OCI-LY7 (cell line): Measurements from ENCODE around the gene KIAA1755. TPM values are rescaled to one million over a fixed set of nuclear protein-coding genes. Genes with fewer than 3 reads are reported as not detected.

ENCODE experiments used
- BruUV-seq: library from RNA; stranded (reverse); fragments of 400-500 nt; replicated peaks from 2 replicates; lab custom pipeline; 2021; lab: Mats Ljungman, UMichigan
- CTCF ChIA-PET: fragments of 300-600 bp; sonication (Branson Sonifier 250); formaldehyde crosslinking; loops from one replicate; lab custom pipeline; 2022; ENCODE audit warnings: antibody characterized with exemption; ENCODE audit not compliant: unreplicated experiment; lab: Charles Lee
- POLR2A ChIA-PET: fragments of 300-600 bp; sonication (Branson Sonifier 250); formaldehyde crosslinking; loops from one replicate; lab custom pipeline; 2022; ENCODE audit warnings: antibody characterized with exemption; lab: Charles Lee
- DNase-seq: peaks from one replicate; pipeline ENCODE4 v3.0.0-alpha.2; 2015; ENCODE audit warnings: low spot score
- H2AFZ ChIP-seq: fragments of 200-600 bp; sonication (generic), shearing (Covaris generic); 2 replicates; pipeline ENCODE4 v1.6.1; 2014; ENCODE audit warnings: mild to moderate bottlenecking, antibody characterized with exemption, low read length, moderate library complexity
- H3K27ac ChIP-seq: fragments of 200-600 bp; sonication (generic); 2 replicates; pipeline ENCODE4 v1.5.1; 2014; ENCODE audit warnings: mixed run types, low read depth, mild to moderate bottlenecking, moderate library complexity, low read length, inconsistent platforms; ENCODE audit not compliant: poor library complexity, severe bottlenecking
- H3K36me3 ChIP-seq: fragments of 200-600 bp; sonication (generic); 2 replicates; pipeline ENCODE4 v1.6.1; 2014; ENCODE audit warnings: mild to moderate bottlenecking, antibody characterized with exemption, low read length, moderate library complexity, mixed read lengths; ENCODE audit not compliant: insufficient read depth
- H3K4me1 ChIP-seq: fragments of 200-600 bp; sonication (generic); 2 replicates; pipeline ENCODE4 v1.5.1; 2014; ENCODE audit warnings: mild to moderate bottlenecking, low read length; ENCODE audit not compliant: insufficient read depth, poor library complexity, severe bottlenecking
- H3K4me2 ChIP-seq: fragments of 200-600 bp; sonication (generic); 2 replicates; pipeline ENCODE4 v1.6.1; 2014; ENCODE audit warnings: mild to moderate bottlenecking, low read length
- H3K4me3 ChIP-seq: fragments of 200-600 bp; sonication (generic); 2 replicates; pipeline ENCODE4 v1.5.1; 2014; ENCODE audit warnings: mild to moderate bottlenecking, low read depth, low read length; ENCODE audit not compliant: poor library complexity, severe bottlenecking
- H3K79me2 ChIP-seq: fragments of 200-600 bp; sonication (generic); 2 replicates; pipeline ENCODE4 v1.6.1; 2016; ENCODE audit warnings: low read depth, mild to moderate bottlenecking, low read length, moderate library complexity, mixed read lengths; ENCODE audit not compliant: insufficient read depth
- H3K9me2 ChIP-seq: fragments of 200-600 bp; sonication (generic); 2 replicates; pipeline ENCODE4 v1.6.1; 2016; ENCODE audit warnings: mild to moderate bottlenecking, low read length, mixed read lengths; ENCODE audit not compliant: insufficient read depth
- H3K9me3 ChIP-seq: fragments of 200-600 bp; sonication (generic); 2 replicates; pipeline ENCODE4 v1.6.1; 2014; ENCODE audit warnings: mild to moderate bottlenecking, mixed run types, low read length, mixed read lengths
- H4K20me1 ChIP-seq: fragments of 200-600 bp; sonication (generic); 2 replicates; pipeline ENCODE4 v1.6.1; 2014; ENCODE audit warnings: mild to moderate bottlenecking, antibody characterized with exemption, low read length, moderate library complexity, mixed read lengths; ENCODE audit not compliant: insufficient read depth
- CTCF ChIP-seq: fragments of 200-600 bp; sonication (generic); conservative IDR thresholded peaks from 2 replicates; pipeline ENCODE4 v1.5.1; 2014; ENCODE audit warnings: mild to moderate bottlenecking, antibody characterized with exemption, low read length, moderate library complexity, mixed read lengths
- EZH2phosphoT487 ChIP-seq: fragments of 200-600 bp; sonication (generic); IDR thresholded peaks from 2 replicates; pipeline ENCODE4 v1.6.1; 2018; ENCODE audit warnings: low read depth, borderline replicate concordance, mild to moderate bottlenecking, mixed run types, antibody characterized with exemption, low read length, moderate library complexity, mixed read lengths
- intact Hi-C: fragments of 100-400 bp; cut with micrococcal nuclease; formaldehyde crosslinking; loops from one replicate; pipeline ENCODE4 v1.10.0; 2022; ENCODE audit not compliant: unreplicated experiment
- total RNA-seq, 2 experiments: library from RNA; depleted of rRNA in 1 of 2; stranded (reverse); fragments of >200 nt in 1 of 2; shearing (Covaris generic) in 1 of 2; gene quantifications; 2 replicates each; pipeline ENCODE4 v1.2.3, GENCODE V29; 2014 to 2022

Gene KIAA1755
- total RNA-seq, 2 experiments from 2014 or later = not detected

- Histone ChIP-seq H3K4me3 (no peak overlapping the region), H3K4me2 (no peak overlapping the region), H3K9me2 (no peaks in the 10 kb centered on the region), H3K36me3 (no peaks in the 10 kb centered on the region), H3K9me3 (no peaks in the 10 kb centered on the region), H3K4me1 (no peaks in the 10 kb centered on the region), H3K27ac (no peak overlapping the region), H3K79me2 (no peaks in the 10 kb centered on the region), H2AFZ (no peak overlapping the region), H4K20me1 (no peaks in the 10 kb centered on the region)
- TF ChIP-seq CTCF (no peak), EZH2phosphoT487 (no peak)
- BruUV-seq = no TSS peak
- intact Hi-C loops = no loop called here
- ChIA-PET CTCF (no interaction called here), POLR2A (no interaction called here)
- DNase-seq = no peak
Measured at GRCh38 chr20:38272398-38272797, 11.9 kb upstream of the KIAA1755 start.

GRCh38 chr20:38271608-38272120 lies 11.1 kb upstream of the KIAA1755 start:
- no peak overlapping the region for H3K27ac ChIP-seq
- CTCF ChIA-PET = no interaction called here
- no peaks in the 10 kb centered on the region for H3K9me2 ChIP-seq
- H3K4me1 ChIP-seq = no peaks in the 10 kb centered on the region
- no TSS peak for BruUV-seq
- no peak overlapping the region for H3K4me3 ChIP-seq
- H4K20me1 ChIP-seq = no peaks in the 10 kb centered on the region
- DNase-seq = no peak
- no peak overlapping the region for H3K4me2 ChIP-seq
- TF ChIP-seq CTCF (no peak), EZH2phosphoT487 (no peak)
- POLR2A ChIA-PET = no interaction called here
- no peaks in the 10 kb centered on the region for H3K79me2 ChIP-seq
- no peaks in the 10 kb centered on the region for H3K36me3 ChIP-seq
- intact Hi-C loops = no loop called here
- H2AFZ ChIP-seq = no peak overlapping the region
- H3K9me3 ChIP-seq = no peaks in the 10 kb centered on the region

- Histone ChIP-seq H3K36me3 (no peaks in the 10 kb centered on the region), H3K9me2 (no peaks in the 10 kb centered on the region), H3K4me3 (no peak overlapping the region), H3K79me2 (no peaks in the 10 kb centered on the region), H2AFZ (no peak overlapping the region), H3K4me2 (no peak overlapping the region), H4K20me1 (no peaks in the 10 kb centered on the region), H3K4me1 (no peaks in the 10 kb centered on the region), H3K9me3 (no peaks in the 10 kb centered on the region), H3K27ac (no peak overlapping the region)
- BruUV-seq = no TSS peak
- ChIA-PET POLR2A (no interaction called here), CTCF (no interaction called here)
- no peak for DNase-seq
- TF ChIP-seq EZH2phosphoT487 = no peak
- TF ChIP-seq CTCF = no peak
- intact Hi-C loops = no loop called here
Measured at GRCh38 chr20:38270869-38271605, 10.5 kb upstream of the KIAA1755 start.
